HG03039 (cell line): ENCODE data around the gene SLC17A9.

Experiments used
- ATAC-seq: cut with Tn5 transposase; IDR thresholded peaks from one replicate; pipeline ENCODE4 v1.9.1; 2021; ENCODE audit warnings: mild to moderate bottlenecking, moderate library complexity; ENCODE audit not compliant: unreplicated experiment

Gene SLC17A9

GRCh38 chr20:62952373-62952967 is at the start of gene SLC17A9:
TSS of gene SLC17A9 (plus strand) at chr20:62952709. CDS start at chr20:62952831, 122 bp downstream.
- ATAC-seq = peak; percentile 46

GRCh38 chr20:62902926-62903615 is 49.4 kb upstream of the SLC17A9 start:
- ATAC-seq = no peak

DNA sequence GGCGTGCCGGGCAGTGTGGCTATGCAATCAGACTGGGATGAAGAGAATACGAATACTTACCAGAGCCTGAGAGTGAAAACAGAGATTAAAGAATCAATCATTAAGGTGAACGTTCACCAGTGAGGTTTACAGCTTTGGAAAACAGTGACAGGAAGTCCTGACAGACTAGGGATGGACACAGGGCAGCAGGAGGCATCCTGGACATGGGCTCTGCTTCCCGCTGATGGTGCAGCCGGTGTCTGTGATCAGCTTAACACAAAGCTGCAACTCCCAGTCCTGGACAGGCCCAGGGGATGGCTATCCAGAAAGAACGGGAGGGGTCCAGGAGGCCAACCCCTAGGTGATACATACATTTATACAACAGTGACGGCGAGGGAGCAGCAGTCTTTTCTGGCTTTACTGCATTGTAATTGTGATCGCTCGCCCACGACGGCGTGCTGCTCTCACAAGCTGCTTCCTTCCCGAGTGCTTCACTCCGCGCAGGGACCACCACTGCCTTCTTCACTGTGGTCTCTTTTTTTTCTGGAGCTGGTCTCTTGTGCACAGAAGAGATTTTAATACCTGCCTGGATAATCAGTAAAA is 46.9 kb upstream of the SLC17A9 start:
- ATAC-seq = no peak

DNA sequence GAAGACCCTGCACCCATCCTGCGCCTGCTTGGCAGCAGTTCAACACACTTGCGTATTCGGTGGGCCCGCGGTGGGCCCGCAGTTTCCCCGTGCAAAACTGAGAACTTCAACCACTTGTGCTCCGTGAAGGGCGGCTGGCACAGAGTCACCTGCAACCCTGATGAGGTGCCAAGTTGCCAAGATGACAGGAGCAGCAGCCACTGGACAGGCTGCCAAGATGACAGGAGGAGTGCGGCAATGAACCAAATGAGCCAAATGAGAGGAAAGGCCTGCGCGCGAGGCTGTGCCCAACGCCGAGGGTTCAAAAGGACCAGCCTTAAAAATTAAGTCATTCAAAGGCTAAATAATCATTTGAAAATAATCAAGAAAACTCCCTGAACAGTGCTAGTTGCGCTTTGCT is 46.3 kb upstream of the SLC17A9 start:
- ATAC-seq = no peak

DNA sequence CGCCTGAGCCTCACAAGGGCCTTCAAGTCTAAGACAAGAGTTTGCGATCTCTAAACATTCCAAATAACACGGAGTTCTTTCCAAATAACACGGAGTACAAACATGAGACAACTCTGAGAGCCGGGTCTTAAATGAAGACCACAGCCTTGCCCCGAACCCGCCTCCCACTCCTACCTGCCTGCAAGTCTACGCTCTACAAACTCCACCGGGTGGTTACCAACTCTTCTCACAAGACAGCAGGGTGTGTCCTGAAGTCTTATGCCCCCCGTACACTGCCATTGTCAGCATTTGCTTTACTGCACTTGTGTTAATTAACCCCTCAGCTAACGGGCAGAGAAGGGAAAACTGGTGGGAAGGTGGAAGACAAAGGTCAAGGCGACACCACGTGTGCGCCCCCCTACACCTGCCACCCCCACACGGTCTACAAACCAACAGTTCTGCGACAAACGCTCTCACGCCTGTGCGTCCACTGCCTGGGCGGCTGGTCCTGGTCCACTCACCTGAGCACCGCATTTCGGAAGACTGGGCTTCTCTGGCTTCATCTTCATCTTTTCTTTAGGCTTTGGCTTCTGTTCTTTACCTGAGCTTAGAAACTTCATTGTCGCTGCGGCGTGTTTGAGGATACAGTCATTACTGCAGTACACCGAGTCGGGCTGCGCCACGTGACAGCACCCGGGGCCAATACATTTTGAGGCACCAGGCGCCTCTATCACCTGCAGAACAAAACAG is 45.7 kb upstream of the SLC17A9 start:
- no peak for ATAC-seq

- ATAC-seq = no peak
Measured at GRCh38 chr20:62907384-62908317, 44.9 kb upstream of the SLC17A9 start.

DNA sequence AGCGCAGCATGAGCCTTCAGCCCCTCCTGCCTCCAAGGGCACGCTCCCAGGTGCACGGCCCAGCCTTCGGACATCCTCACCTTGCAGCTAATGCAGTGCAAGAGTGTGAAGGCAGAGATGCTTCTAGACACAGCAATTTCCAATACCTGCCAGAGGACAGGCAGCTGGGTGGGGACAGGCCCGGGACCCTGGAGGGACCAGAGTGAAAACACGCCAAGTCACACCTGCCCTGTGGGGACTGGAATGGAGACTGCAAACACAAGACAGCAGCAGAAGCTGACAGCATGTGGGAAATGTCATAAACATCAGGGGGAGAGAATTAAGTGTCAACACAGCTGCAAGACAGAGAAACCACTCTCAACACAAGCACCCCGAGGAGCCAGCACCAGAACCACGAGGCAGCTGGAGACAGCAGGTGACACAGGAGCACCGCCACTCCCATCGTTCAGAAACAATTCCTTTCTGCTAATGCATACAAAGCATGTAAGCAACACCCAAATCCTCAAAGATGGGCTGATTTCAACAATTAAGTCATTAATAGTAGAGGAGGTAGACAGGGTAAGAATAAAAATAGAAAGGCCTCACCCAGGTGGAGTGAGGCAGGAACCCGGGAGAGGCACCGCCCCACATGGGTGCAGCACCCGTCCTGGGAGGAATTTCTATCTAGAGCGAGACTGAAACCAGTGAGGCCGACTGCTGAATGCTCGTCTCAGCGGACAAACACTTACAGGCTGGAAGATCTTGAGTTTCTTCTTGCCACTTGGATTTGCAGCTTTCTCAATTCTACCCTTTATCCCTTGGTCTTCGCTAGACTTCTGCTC is 43.3 kb upstream of the SLC17A9 start:
- ATAC-seq = no peak

GRCh38 chr20:62910217-62910766 is 42.2 kb upstream of the SLC17A9 start:
- no peak for ATAC-seq

- ATAC-seq = no peak
Measured at GRCh38 chr20:62910777-62911497, 41.6 kb upstream of the SLC17A9 start.

DNA sequence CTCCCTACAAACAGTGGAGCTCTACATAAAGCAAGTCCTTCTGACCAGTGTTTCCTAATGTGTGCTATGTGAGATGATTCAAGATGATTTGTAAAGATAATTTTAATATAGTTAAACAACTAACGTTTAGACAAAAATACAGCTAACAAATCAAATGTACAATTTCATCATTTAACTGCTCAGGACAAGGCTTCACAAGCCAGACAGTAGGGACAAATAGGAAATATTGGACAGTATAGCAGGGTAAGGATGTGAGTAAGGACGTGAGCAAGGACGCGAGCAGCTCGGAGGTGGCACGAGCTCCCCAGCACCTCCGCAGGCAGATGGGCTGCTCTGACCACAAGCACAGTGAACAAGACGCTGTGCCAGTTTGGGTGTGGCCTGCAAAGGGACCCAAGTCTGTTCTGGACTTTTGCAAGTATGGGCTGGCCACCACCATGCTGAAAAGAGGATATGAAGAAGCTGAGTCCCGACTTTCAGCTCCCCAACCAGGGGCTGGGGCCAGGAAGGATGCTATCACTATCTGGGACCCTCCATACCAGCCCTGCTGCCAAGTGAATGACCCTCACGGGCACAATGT is 40.7 kb upstream of the SLC17A9 start:
- no peak for ATAC-seq

- ATAC-seq = no peak
Measured at GRCh38 chr20:62913043-62913630, 39.4 kb upstream of the SLC17A9 start.

DNA sequence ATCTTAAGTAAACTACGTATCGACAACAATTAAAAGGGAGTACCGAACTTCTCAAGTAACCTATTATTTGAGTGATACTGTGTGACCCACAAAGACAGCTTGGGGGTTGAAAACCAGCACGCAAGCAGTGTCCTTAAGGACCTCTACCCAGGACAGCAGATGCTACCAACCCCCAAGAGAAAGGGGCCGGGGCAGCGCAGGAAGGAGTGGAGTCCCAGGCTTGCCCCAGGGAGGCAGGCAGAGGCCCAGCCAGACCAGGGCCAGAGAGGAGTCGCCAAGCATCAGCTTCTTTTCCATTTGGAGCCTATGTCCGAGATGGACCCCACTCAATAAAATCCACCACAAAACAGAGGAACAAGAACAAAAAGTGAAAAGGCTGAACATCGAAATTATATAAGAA is 38.1 kb upstream of the SLC17A9 start:
- no peak for ATAC-seq

DNA sequence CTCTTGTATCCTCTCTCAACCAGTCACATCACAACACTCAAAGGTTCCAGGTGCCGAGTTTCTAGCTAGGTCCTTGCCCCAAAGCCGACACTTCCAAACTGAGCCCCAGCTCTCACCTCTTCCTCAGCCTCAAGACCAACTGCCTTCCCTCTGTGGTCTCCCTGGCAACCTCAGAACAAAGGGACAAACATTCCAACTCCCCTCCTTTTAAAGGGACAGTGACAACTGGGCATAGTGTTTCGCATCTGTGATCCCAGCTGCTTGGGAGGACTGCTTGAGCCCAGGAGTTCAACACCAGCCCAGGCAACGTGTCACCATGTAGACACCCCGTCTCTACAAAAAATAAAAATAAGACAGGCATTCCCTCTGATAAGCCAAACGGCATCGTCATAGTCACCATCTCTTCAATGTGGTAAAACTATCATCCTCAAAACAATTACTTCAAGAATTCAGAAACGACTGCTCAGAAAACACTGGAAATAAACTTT is 37.5 kb upstream of the SLC17A9 start:
- ATAC-seq = no peak

DNA sequence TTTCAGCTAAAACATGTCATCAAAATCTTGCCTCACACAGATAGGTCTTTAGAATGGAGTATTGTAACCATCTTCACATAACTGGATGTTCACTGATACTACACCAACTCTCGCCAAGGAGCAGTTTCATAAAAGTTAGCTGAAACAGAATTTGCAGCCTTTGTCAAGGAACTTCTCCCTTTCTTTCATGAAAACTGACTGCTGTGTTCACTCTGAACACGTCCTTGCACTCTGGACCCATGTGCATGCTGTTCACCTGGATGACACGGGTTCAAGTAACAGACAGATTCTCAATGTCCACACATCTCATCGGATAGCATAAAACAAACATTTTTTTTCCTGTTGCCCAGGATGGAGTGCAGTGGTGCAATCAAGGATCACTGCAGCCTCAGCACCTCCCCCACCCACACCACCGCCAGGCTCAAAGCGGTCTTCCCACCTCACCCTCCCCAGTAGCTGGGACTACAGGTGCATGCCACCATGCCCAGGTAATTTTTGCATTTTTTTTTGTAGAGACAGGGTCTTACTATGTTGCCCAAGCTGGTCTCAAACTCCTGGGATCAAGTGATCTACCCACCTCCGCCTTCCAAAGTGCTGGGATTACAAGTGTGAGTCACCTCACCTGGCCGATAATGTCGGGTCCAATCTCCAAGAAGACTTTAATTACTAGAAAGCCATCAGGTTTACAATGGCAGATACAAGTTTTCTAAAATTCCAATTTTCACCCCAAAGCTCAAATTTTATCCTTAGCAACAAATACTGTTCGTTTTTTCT is 35.6 kb upstream of the SLC17A9 start:
- no peak for ATAC-seq

- ATAC-seq = no peak
Measured at GRCh38 chr20:62917720-62918119, 34.8 kb upstream of the SLC17A9 start.

DNA sequence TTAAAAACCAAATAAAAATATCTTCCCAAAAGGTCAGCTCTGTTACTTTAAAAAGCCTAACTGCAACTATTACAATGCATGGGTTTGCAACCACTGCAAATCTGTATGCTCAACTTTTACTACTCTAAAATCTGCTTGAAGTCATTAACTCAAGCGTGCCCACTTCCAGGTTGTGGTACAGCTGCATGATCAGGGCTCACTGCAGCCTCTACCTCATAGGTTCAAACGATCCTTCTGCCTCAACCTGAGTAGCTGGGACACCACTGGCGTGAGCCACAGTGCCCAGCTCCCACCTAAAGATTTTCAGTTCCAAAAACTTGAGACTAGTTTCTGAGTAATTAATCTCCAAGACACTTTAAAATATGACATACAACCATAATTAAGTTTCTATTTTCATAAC is 34.4 kb upstream of the SLC17A9 start:
- no peak for ATAC-seq

DNA sequence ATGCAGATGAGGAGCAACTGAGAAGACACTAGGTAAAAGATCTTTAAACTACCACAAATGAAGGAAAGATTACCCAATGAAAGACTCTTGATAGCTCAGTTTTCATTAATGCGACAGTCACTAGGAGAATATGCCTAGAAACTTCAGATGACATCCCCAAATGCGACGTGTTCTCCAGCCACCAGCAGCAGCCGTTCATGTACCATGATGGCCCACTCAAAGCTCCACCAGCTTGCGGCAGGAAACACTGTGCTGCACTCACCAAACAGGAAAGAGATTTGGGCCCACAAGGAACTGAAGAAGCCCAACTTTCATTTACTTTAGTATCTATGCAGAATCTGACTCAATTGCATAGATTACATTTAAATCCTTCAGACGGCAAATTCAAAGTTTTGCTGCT is 33.7 kb upstream of the SLC17A9 start:
- no peak for ATAC-seq
